ES-I3 (cell line): ENCODE results near the gene PWWP2A.

Source experiments
- H3K36me3 ChIP-seq: 2 replicates; pipeline ENCODE4 v1.6.1; 2013; ENCODE audit warnings: mild to moderate bottlenecking, low read length, control low read depth, moderate library complexity; ENCODE audit not compliant: insufficient read depth
- H3K4me1 ChIP-seq: 2 replicates; pipeline ENCODE4 v1.6.1; 2013; ENCODE audit warnings: mild to moderate bottlenecking, control low read depth, low read length; ENCODE audit not compliant: insufficient read depth
- H3K9ac ChIP-seq: 2 replicates; pipeline ENCODE4 v1.6.1; 2013; ENCODE audit warnings: low read depth, mild to moderate bottlenecking, low read length, moderate library complexity
- H3K9me3 ChIP-seq: 2 replicates; pipeline ENCODE4 v1.6.1; 2013; ENCODE audit warnings: mild to moderate bottlenecking, low read length, moderate library complexity; ENCODE audit not compliant: control insufficient read depth, insufficient read depth

PWWP2A gene

GRCh38 chr5:160105686-160106360 lies 13.4 kb downstream of the PWWP2A start:
- Histone ChIP-seq H3K9ac (no peak overlapping the region), H3K9me3 (no peaks in the 10 kb centered on the region), H3K4me1 (no peaks in the 10 kb centered on the region), H3K36me3 (peaks cover 3% of the 10 kb centered on the region; the same call in 1 of the 2 replicates)

- Histone ChIP-seq H3K9me3 (no peaks in the 10 kb centered on the region), H3K4me1 (no peaks in the 10 kb centered on the region), H3K9ac (no peak overlapping the region), H3K36me3 (peaks cover 12% of the 10 kb centered on the region)
Observed at GRCh38 chr5:160097991-160098390, 21.3 kb downstream of the PWWP2A start.

- Histone ChIP-seq H3K36me3 (peaks cover 13% of the 10 kb centered on the region), H3K9me3 (no peaks in the 10 kb centered on the region), H3K9ac (no peak overlapping the region), H3K4me1 (no peaks in the 10 kb centered on the region)
Observed at GRCh38 chr5:160096178-160096577, 23.1 kb downstream of the PWWP2A start.

GRCh38 chr5:160092960-160093707 lies 26.1 kb downstream of the PWWP2A start:
- H3K36me3 ChIP-seq: peaks cover 9% of the 10 kb centered on the region

GRCh38 chr5:160092514-160092913 lies 26.7 kb downstream of the PWWP2A start:
- Histone ChIP-seq H3K9me3 (no peaks in the 10 kb centered on the region), H3K36me3 (peaks cover 9% of the 10 kb centered on the region), H3K9ac (no peak overlapping the region), H3K4me1 (no peaks in the 10 kb centered on the region)

More at GRCh38 chr5:160092960-160093707, 26.1 kb downstream of the PWWP2A start:
- Histone ChIP-seq H3K9me3 (no peaks in the 10 kb centered on the region), H3K9ac (no peak overlapping the region), H3K4me1 (no peaks in the 10 kb centered on the region)

GRCh38 chr5:160090059-160090458 lies 29.2 kb downstream of the PWWP2A start:
- Histone ChIP-seq H3K9ac (no peak overlapping the region), H3K36me3 (peaks cover 9% of the 10 kb centered on the region), H3K9me3 (no peaks in the 10 kb centered on the region), H3K4me1 (no peaks in the 10 kb centered on the region; the same call in 1 of the 2 replicates)

- Histone ChIP-seq H3K36me3 (peaks cover 9% of the 10 kb centered on the region), H3K4me1 (no peaks in the 10 kb centered on the region; the same call in 1 of the 2 replicates), H3K9ac (no peak overlapping the region), H3K9me3 (no peaks in the 10 kb centered on the region)
Observed at GRCh38 chr5:160089531-160089930, 29.7 kb downstream of the PWWP2A start.

- Histone ChIP-seq H3K4me1 (no peaks in the 10 kb centered on the region; the same call in 1 of the 2 replicates), H3K36me3 (peaks cover 9% of the 10 kb centered on the region), H3K9me3 (no peaks in the 10 kb centered on the region), H3K9ac (no peak overlapping the region)
Observed at GRCh38 chr5:160088805-160089204, 30.4 kb downstream of the PWWP2A start.

GRCh38 chr5:160087199-160087598 lies 32.1 kb downstream of the PWWP2A start:
- H3K36me3 ChIP-seq: no peaks in the 10 kb centered on the region
- H3K9me3 ChIP-seq: no peaks in the 10 kb centered on the region
- no peak overlapping the region for H3K9ac ChIP-seq
- peaks cover 13% of the 10 kb centered on the region for H3K4me1 ChIP-seq

GRCh38 chr5:160084144-160084543 lies 35.1 kb downstream of the PWWP2A start:
- H3K36me3 ChIP-seq: no peaks in the 10 kb centered on the region
- peaks cover 22% of the 10 kb centered on the region for H3K4me1 ChIP-seq
- no peaks in the 10 kb centered on the region for H3K9me3 ChIP-seq
- H3K9ac ChIP-seq: no peak overlapping the region

- no peaks in the 10 kb centered on the region for H3K9me3 ChIP-seq
- no peak overlapping the region for H3K9ac ChIP-seq
- peaks cover 22% of the 10 kb centered on the region for H3K4me1 ChIP-seq
- no peaks in the 10 kb centered on the region; the same call in 1 of the 2 replicates for H3K36me3 ChIP-seq
Observed at GRCh38 chr5:160083501-160083900, 35.7 kb downstream of the PWWP2A start.

- Histone ChIP-seq H3K4me1 (peaks cover 22% of the 10 kb centered on the region), H3K9me3 (no peaks in the 10 kb centered on the region), H3K36me3 (peaks cover 2% of the 10 kb centered on the region; the same call in 1 of the 2 replicates), H3K9ac (no peak overlapping the region)
Observed at GRCh38 chr5:160082614-160083500, 36.4 kb downstream of the PWWP2A start.

- no peaks in the 10 kb centered on the region for H3K9me3 ChIP-seq
- H3K36me3 ChIP-seq: peaks cover 7% of the 10 kb centered on the region; the same call in 1 of the 2 replicates
- H3K9ac ChIP-seq: no peak overlapping the region
- peaks cover 22% of the 10 kb centered on the region for H3K4me1 ChIP-seq
Observed at GRCh38 chr5:160081495-160081894, 37.8 kb downstream of the PWWP2A start.

GRCh38 chr5:160079753-160080152 lies 39.5 kb downstream of the PWWP2A start:
- H3K36me3 ChIP-seq: peaks cover 7% of the 10 kb centered on the region; the same call in 1 of the 2 replicates
- peaks cover 22% of the 10 kb centered on the region for H3K4me1 ChIP-seq
- no peak overlapping the region for H3K9ac ChIP-seq
- H3K9me3 ChIP-seq: no peaks in the 10 kb centered on the region
